NCI-H526 (cell line): ENCODE data around the gene CYP2F1.
A peak's percentile ranks its signal among the peaks of the same experiment; 100 is the strongest.
"Not testable (repeated sequence)": the region's sequence is repeated elsewhere in the genome, so short reads cannot be mapped to it uniquely, and the experiment has no call there.

ENCODE experiments used
- DNase-seq, 2 experiments: peaks; one replicate each; lab custom pipeline; 2025; lab: John Stamatoyannopoulos, UW

CYP2F1 gene

DNA sequence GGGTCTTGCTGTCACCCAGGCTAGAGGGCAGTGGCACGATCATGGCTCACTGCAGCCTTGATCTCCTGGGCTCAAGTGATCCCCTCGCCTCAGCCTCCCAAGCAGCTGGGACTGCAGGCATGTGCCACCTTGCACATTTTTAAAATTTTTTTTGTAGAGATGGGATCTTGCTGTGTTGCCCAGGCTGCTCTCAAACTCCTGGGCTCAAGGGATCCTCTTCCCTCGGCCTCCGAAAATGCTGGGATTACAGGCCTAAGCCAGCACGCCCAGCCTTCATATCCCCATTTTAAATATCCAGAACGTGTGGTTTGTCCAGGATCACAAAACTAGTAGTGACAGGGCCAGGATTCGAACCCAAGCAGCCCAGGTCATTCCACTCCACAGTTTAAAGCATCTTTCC lies 13.1 kb downstream of the CYP2F1 start:
- not testable (repeated sequence) for DNase-seq

DNA sequence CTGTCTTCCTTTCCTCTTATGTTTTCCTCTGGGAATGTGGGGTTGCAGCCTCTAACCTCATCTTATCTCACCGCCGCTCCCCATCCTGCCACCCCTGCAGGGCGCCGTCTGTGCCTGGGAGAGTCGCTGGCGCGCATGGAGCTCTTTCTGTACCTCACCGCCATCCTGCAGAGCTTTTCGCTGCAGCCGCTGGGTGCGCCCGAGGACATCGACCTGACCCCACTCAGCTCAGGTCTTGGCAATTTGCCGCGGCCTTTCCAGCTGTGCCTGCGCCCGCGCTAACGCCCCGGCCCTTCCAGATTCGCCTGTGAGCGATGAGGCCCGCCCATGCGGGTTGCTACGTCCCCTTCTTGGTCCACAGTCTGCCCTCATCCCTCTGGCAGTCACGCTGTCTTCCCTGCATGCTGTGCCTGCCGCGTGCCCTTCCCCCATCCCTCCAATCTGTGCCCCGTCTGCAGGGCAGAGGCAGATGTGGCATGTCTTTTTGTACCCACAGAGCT lies 13.6 kb downstream of the CYP2F1 start:
- DNase-seq = peak in 1 of 2 experiments; percentile 35

DNA sequence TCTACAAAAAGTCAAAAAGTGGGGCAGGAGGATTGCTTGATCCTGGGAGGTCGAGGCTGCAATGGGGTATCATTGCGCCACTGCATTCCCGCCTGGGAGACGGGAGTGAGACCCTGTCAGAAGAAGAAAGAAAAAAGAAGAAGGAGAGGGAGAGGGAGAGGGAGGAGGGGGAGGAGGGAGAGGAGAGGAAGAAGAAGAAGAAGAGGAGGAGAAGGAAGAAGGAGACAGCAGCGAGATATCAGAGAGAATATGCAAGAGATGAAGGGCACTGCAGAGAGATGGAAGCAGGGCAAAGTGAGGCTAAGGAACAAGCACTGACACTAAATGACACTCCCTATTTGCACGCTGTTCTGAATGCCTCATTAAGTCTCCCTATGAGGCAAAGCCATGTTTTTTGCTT lies 14.5 kb downstream of the CYP2F1 start:
- no peak for DNase-seq

DNA sequence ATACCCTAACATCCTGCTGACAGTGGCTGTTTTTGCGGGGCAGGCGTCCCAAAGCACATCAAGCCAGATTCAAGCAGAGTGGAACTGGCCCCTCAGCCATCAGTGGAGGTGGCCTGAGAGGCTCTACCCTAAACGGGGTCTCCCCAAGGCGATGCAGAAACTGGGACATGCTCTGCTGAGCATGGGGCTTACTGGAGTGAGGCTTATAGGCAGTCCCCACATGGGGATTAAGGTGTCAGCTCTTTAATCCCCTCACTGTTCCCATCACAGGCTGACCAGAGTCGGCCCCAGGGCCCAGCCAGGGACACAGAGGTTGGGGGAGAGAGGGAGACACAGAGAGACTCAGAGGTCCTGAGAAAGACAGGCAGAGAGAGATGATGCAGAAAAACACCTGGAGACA lies 17.0 kb downstream of the CYP2F1 start:
- DNase-seq = no peak

DNA sequence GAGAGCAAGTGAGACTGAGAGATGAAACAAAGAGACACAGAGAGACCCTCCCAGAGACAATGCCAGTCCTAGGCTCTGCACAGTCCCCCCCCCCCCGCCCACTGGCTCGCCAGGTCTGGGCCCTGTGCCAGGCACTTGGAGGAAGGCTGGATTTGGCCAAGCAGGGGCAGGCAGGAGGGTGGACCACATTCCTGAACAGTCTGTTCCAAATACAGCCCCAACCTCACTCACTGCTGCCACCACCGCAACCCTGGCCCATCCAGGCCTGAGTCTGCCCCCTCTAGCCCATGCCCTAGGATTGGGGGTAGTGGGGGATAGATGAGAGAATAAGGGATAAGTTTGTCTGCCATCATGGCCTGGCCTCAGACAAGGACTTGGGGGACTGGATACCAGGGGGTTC lies 19.0 kb downstream of the CYP2F1 start:
- DNase-seq = no peak

DNA sequence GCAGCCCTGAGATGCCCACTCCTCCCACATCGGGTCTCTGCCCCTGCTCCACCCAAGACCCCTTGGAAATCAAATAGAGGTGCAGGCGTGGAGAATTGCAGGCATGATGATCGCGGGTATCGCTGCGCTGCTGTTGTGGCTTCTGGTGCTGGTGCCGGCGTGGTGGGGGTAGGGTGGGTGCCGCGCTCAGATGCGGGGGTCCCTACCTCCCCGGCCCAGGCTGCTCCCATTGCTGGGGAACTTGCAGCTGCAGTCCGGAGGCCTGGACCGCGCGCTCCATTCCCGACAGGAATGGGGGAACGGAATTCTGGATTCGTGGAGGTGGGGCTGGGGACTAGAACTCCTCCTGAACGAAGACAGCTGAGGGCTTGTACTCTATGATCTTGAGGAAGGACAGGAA lies 20.4 kb downstream of the CYP2F1 start:
- no peak for DNase-seq

DNA sequence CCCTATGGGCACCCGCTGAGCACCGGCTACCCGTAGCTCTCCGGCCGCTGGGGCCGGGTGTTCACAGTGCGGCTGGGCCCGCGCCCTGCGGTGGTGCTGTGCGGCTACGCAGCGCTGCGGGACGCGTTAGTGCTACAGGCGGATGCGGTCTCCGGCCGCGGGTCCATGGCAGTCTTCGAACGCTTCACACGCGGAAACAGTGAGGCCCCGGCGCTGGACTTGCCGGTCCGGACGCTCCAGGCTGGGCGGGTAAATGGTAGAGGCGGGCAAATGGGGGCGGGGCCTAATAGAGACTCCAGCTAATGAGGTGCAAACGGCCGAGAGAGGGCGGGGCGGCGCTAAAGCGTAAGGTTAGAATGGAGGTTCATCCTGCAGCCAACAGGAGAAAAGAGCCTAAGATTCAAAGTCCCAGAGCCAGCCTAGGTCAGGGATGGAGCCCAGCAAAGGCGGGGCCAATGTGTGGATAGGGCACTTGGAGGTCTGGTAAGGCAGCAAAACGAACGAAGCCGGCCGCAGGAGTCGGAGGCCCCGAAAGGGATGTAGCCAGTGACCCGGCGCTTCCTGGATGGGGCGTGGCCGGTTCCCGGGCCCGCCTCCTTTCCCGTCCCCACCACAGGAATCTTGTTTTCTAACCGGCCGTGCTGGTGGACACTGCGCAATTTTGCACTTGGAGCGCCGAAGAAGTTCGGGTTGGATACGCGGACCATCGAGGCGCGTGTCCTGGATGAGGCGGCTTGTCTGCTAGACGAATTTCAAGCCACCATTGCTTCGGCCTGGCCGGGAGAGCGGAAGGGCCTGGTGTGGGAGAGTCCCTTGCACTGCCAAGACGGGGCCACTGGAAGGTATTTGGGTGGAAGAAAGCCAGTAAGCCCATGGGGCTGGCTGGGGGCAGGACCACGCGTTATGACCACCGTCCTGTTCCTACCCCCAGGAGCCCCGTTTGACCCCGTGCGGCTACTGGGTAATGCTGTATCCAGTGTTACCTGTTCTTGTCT lies 21.5 kb downstream of the CYP2F1 start:
- peak in 1 of 2 experiments; percentile 66 for DNase-seq

DNA sequence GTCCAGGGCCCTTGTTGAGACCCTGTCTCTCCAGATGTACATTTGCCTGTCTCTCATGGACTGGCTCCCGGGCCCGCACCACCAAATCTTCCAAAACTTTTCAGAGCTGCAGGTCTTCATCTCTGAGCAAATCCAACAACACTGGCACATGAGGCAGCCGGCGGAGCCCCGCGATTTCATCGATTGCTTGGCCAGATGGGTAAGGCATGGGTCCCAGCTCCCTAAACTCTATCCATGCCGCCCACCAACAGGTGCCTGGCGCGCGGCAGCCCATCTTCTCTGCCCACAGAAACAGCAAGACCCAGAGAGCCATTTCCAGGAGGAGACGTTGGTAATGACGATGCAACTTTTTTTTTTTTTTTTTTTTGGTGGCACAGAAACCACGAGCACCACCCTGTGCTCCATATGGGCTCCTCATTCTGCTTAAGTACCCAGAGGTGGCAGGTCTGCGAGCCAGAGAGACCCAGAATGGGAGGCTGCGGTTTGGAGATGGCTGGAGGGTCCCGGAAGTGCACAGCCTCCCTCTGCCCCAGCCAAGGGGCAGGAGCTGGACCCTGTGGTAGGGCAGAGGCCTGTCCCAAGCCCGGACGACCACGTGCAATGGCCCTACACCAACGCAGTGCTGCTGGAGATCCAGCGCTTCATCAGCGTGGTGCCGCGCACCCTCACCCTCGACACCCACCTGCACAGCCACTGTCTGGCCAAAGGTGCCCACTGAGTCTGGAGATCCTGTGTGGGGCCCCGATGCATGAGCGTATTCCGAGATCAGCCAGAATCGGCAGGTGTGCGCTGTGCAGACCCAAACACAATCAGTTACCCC lies 22.6 kb downstream of the CYP2F1 start:
- DNase-seq = no peak

DNA sequence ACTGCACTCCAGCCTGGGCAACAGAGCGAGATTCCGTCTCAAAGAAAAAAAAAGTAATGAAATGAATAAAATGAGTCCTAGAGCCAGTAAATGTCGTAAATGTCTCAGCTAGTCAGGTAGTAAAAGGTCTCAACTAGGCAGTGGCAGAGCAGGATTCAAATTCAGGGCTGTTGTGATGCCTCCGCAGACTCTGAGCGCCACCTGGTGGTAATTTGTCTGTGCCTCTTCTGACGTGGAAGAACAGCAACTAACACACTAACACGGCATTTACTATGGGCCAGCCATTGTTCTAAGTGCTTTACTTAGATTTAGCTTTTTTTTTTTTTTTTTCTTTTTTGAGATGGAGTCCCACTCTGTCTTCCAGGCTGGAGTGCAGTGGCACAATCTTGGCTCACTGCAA lies 30.2 kb downstream of the CYP2F1 start:
- peak; percentile 58 to 83 for DNase-seq

DNA sequence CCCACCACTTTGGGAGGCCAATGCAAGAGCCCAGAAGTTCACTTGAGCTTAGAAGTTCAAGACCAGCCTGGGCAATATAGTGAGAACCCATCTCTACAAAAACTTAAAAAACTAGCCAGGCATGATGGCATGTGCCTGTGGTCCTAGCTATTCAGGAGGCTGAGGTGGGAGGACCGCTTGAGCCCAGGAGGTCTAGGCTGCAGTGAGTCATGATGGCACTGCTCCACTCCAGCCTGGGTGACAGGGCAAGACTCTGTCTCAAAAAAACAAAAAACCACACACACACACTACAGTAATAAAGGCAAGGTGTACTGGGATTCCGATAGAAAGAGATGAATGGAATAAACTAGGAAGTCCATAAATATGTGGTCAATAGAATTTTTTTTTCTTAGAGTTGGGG lies 35.6 kb downstream of the CYP2F1 start:
- no peak for DNase-seq

DNA sequence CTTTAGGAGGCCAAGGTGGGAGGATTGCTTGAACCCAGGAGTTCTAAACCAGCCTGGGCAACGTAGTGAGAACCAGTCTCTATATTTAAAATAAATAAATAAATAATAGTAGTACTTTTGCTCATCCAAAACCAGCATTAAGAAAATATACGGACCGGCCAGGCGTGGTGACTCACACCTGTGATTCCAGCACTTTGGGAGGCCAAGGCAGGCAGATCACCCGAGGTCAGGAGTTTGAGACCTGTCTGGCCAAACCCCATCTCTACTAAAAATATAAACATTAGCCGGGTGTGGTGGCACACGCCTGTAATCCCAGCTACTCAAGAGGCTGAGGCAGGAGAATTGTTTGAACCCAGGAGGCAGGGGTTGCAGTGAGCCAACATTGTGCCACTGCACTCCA lies 36.8 kb downstream of the CYP2F1 start:
- not testable (repeated sequence) for DNase-seq

DNA sequence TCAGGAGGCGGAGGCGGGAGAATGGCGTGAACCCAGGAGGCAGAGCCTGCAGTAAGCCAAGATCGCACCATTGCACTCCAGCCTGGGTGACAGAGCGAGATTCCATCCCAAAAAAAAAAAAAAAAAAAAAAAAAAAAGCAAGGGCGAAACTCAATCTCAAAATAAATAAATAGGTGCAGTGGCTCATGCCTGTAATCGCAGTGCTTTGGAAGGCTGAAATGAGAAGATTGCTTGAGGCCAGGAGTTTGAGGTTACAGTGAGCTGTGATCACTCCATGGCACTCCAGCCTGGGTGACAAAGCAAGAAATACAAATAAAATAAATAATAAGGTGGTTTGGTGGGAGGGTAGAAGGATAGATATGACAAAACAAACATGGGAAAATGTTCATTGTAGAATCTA lies 39.8 kb downstream of the CYP2F1 start:
- DNase-seq = no peak

DNA sequence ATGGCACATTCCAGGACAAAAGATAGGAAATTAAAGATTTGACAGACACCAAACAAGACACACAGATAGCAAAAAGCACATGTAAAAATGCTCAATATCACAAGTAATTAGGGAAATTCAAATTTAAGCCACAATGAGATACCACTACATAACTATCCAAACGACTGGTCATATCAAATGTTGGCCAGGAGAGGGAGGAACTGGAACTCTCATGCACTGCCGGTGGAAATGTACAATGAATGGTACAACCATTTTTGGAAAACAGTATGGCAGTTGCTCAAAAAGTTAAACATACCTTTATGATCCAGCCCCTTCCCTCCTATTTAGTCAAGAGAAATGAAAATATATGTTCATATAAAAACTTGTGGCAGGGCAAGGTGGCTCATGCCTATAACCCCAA lies 42.0 kb downstream of the CYP2F1 start:
- DNase-seq = no peak

DNA sequence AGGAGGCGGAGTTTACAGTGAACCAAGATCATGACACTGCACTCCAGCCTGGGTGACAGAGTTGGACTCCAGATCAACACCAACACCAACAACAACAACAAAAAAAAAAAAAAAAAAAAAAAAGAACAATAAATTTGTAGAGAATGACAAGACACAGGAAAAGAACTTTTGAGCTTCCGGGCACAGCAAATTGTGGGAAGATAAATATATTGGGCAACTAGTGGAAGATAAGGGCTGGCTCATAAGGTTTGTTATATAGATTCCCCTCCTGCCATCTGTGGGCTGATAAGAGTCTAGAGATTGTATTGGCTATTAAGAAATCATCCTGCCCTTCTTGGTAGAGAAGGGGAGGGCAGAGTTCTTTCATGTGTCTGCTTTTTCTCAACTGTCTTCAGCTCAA lies 45.6 kb downstream of the CYP2F1 start:
- no peak for DNase-seq

DNA sequence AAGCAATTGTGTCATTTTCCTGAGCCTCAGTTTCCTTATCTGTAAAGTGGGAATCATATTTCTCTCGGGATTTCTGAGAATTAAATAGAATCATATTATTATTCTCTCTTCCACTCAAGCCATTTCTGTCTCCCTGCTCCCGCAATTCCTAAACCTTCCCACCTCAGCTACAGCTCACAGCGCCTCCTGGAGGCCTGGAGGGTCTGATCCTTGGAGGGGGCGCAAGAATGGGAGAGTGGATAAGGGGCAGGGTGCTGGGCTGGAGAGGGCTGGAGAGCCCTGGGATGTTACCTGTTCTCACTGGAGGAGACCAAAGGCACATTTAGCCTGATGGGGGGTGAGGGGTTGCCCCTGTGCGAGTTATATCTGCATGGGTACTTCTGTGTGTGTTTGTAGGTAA lies 47.7 kb downstream of the CYP2F1 start:
- DNase-seq = peak in 1 of 2 experiments; percentile 19

DNA sequence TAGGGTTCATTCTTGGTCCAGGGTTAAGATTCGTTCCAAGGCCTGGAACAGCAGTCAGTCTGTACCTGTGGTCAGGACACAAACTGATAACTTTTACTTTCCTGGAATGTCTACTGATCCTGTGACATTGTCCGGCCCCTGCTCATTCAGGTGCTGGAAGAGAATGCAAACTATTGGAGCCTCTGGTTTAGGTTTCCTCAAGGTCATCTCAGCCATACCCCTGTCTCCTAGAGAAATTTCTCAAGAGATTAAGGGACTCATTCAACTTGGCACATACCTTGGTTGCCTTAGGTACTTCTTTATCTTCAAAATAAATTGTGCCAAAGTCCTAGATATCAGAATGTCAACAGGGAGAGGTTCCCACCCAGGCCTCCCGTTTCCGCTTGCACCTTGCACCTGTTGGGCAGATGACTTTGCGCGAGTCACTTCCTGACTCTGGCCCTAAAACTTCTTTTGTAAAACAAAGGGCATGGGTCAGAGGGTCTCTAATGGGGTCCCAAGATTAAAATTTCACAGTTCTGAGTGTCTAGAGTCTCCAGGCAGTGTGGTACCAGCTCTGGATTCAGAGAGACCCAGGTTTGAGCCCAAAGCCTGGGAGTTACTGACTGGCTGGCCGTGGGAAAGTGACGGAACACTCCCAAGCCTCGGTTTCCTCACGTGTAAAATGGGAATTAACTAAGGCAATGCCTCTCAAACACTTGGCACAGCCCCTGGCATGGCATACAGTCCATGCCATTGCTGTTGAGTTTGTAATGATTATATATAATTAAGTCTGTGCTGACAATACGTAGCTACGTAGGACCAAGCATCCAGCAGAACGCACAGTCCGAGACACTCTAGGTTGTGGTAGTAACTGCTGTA lies 52.9 kb downstream of the CYP2F1 start:
- no peak for DNase-seq

DNA sequence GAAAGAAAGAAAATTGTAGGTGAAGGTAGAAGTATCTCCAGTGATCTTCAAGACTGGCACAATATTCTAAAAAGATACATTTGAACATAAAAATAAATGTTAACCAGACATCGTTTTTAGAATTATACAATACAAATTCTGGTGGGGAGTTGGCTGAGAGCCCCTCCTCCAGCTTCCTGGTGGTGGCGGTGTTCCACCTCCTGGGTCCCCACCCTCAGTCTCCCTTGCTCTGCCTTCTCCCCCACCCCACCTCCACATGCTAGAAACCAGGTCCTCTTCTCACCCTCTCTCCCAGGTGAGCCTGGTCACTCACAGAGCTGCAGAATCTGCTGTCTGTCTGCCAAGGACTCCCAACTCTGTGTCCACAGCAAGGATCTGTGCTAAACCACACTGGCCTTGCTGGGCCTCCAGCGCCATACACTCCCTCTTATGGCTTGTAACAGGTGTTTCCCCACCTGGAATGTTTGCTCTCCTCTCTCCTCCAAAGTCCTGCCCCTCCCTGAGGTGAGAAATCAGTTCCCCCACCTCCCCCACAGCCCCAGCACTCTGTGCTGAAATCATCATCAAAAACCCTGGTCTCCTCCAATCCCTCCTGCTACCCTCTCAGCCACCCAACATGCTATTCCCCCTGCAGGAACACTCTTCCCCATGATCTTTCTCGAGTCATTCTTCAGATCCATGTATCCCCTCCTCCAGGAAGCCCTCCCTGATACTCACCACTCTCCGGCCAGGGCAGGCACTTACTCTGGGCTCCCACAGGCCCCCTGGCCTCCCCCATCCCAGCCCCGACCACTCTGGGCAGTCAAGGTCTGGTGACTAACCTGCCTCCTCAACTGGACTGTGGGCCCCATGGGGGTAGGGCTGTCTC lies 58.3 kb downstream of the CYP2F1 start:
- DNase-seq = no peak

DNA sequence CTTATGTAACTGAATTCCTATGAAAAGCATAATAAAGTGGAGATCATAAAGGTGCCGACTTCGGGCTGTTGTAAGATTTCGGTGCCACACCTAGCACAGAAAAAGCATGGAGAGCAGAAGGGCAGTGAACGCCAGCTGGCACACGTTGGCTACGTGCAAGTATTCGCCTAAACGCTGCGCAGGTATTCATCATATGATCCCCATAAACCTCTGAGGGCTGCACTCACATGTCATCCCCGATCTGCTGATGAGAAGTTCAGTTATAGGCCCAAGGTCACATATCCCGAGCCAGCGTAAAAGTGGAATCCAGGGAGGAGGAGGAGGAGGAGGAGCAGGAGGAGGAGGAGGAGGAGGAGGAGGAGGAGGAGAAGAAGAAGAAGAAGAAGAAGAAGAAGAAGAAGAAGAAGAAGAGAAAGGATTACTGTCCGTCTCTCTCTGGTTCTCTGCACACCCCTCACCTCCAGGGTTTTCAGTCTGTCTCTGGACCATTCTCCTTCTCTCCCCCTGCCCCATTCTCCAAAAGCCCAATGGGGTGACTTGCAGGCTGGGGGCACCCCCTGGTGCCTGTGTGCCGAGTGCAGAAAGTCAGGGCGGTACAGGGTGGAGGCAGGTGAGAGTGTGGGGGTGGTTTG lies 60.2 kb downstream of the CYP2F1 start:
- DNase-seq = no peak

DNA sequence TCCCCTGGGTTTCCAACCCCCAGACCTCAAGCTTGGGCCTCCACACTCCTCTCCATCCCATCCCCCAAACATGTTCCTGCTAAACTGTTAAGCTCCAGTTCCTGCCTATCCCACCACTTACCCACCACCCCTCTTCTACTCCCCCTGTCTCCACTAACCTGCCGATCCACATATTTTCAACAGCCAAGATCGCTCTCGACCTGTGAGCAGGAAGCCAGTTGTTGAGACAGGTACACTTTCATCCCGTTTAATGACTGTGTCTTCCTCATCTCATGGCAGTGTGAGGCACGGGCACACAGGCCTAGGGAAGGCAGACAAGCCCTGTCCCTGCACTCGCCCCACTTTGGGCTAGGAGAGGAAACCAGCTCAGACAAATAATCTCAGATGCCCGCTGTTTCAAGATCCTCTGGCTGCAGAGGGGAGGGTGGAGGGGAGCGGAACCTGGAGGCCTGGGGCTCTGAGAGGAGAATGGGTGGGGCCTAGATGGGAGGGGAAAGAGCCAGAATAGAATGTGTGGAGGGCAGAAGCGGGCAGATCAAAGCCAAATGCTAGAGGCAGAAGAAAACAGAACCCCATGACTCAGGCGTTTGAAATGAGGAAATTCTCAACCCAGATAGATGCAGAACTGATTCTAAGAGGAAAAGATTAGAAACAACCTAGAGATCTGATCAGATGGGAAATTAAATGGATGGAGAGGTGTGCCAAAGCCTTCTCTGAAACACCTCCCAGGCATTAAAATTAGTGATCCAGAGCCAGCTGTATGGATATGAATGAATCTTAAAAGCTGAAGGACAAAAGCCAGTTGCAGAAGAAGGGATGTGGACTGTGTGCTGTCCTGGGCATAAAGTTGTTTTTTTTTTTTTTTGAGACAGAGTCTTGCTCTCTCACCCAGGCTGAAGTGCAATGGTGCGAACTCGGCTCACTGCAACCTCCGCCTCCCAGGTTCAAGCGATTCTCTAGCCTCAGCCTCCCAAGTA lies 61.9 kb downstream of the CYP2F1 start:
- DNase-seq = no peak
